Measurements from ENCODE around the gene MN1.

MN1 gene

DNA sequence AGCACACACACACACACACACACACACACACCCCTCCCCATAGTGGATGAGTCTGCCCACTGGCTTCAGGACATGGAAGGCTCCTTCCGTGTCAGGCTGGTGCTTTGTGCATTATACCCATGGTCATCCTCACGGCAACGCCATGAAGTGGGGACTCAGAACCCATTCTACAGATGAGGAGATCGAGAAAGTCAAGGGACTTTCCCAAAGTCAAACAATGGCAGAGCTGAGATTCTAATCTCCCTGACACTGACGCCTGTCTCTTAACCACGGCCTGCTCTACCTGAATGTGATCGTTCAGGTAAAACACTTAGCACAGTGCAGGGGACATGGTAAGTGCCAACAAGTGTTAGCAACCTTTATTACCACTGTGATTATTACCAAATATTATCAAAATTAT is 4.3 kb upstream of the MN1 start:
- H3K4me3 ChIP-seq (ENCODE audit: low read length), result no peak overlapping the region
- TF ChIP-seq, protein P1, sequence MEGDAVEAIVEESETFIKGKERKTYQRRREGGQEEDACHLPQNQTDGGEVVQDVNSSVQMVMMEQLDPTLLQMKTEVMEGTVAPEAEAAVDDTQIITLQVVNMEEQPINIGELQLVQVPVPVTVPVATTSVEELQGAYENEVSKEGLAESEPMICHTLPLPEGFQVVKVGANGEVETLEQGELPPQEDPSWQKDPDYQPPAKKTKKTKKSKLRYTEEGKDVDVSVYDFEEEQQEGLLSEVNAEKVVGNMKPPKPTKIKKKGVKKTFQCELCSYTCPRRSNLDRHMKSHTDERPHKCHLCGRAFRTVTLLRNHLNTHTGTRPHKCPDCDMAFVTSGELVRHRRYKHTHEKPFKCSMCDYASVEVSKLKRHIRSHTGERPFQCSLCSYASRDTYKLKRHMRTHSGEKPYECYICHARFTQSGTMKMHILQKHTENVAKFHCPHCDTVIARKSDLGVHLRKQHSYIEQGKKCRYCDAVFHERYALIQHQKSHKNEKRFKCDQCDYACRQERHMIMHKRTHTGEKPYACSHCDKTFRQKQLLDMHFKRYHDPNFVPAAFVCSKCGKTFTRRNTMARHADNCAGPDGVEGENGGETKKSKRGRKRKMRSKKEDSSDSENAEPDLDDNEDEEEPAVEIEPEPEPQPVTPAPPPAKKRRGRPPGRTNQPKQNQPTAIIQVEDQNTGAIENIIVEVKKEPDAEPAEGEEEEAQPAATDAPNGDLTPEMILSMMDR (conservative IDR thresholded peaks at IDR 0.05; ENCODE audit: low read length), result no peak
- DNase-seq (ENCODE audit: low read depth), result no peak

DNA sequence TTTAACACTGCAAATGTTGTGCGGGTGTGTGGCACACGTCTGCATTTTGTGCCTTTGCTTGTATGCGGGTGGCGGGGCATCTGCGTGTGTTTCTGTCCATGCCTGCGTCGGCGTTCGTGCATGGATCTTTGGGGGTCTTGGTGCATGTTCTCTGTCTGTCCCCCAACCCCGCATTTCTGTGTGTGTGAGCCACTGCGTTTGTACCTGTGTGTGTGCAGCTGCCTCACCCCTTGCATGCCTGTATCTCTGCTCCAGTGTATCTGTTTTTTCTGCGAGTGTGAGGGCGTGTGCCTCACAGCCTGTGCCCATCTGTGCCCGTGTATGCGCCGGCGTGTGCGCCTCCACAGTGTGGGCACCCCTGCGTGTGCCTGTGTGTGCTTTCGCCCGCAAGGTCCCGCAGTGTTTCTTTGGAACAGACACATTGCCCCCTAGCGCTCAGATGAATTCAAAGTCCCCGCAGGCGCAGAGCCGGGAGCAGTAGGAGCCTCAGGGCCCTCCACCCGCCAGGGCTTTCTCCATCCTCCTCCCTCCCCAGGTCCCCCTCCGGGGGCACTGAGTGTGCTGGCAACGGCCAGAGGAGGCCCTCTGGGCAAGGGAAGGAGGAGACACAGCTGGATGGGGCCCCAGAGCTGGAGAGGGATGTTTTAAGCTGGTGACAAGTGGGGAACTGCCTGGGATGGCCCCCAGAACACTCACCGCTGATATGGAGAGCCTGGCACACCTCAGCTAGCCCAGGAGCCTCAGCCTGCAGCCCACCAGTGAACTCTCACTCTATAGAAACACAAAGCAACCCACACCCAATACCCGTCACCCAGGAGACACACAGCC is 3.1 kb upstream of the MN1 start:
- H3K4me3 ChIP-seq (ENCODE audit: low read length), result no peak overlapping the region
- DNase-seq (ENCODE audit: low read depth), result peak; percentile 70
- TF ChIP-seq, protein P1 (conservative IDR thresholded peaks at IDR 0.05; ENCODE audit: low read length), result peak; percentile 69

DNA sequence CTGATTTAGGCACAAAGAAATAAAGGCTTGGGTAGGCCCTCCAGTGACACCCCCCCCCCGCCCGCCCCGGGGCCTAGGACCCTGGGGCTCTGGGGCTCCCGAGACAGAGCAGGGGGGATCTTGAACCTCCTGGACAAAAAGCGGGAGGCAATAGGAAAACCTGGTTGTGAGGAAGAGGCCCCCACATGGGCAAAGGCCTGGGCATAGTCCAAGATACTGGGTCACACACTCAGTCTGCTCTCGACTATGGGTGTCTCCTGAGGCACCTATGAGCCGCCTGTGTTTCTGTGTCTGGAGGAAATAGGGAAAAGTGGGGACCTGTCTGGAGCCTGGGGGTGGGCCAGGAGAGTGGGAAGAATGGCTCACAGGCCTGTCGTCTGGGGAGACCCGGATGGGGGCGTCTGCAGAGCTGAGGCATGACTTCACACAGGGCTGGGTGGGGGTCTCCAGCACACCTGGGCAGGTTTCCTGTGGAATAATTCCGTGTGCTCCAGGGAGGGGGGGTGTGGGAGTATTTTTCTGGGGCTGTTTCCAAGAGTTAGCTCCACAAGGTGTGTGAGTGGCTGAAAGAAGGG is 2.4 kb upstream of the MN1 start:
- no peak overlapping the region for H3K4me3 ChIP-seq (ENCODE audit: low read length)
- DNase-seq (ENCODE audit: low read depth), result no peak
- TF ChIP-seq, protein P1 (conservative IDR thresholded peaks at IDR 0.05; ENCODE audit: low read length), result no peak

DNA sequence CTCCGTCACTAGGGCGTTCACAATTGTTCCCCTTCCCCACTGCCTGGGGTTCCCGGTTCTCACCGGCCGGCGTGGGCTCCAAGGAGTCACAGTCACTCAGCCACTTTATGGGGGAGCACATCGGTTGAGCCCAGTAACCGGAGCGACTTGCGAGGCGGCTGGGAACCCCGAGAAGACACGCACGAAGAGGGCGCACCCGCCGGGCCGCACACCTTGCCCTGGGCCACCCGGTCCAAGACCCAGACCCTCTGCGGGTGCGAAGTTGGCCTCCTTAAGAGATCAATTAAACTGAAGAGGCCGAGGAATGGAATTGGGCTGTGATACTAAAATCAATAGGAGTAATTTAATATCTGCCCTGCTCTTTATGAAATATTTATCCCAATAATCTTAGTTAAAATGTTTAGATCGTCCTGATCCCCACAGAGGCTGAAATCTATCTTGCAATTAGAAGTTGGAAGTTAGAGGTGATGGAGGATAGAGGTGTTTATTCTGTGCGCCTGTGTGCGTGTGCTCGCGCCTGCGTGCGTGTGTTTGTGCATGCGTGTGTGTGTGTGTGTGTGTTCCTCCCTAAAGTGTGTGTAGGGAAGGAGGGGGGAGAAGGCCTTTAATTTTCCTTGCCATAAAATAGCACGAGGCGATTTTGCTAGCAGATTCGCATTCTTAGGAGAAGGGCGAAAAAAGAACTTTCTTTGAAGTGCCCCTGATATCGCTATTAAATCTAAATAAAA is 954 bp upstream of the MN1 start:
- no peak for DNase-seq (ENCODE audit: low read depth)
- H3K4me3 ChIP-seq (ENCODE audit: low read length), result peak overlapping the region; percentile 81
- TF ChIP-seq, protein P1 (conservative IDR thresholded peaks at IDR 0.05; ENCODE audit: low read length), result no peak

DNA sequence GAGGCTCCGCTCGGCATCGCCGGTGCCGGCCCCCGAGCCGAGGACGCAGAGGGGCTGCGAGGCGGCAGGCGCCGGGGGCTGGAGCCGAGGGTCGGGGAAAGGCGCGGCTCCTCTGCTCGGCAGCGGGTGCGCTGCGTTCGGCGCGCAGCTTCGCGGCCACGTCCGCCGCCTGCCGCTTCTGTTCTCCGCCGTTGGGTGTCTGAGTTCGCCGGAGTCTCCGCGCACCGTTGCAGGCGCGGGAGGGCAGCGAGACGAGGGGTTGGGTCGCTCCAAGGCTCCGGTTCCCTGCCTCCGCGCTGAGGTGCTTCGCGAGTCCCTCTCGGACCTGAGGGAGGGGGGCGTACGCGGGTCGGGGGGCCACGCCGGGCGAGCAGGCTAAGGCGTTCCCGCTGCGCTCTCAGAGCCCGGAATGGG is 347 bp downstream of the MN1 start:
- TF ChIP-seq, protein P1 (conservative IDR thresholded peaks at IDR 0.05; ENCODE audit: low read length), result no peak
- peak overlapping the region; percentile 81 for H3K4me3 ChIP-seq (ENCODE audit: low read length)
- no peak for DNase-seq (ENCODE audit: low read depth)

DNA sequence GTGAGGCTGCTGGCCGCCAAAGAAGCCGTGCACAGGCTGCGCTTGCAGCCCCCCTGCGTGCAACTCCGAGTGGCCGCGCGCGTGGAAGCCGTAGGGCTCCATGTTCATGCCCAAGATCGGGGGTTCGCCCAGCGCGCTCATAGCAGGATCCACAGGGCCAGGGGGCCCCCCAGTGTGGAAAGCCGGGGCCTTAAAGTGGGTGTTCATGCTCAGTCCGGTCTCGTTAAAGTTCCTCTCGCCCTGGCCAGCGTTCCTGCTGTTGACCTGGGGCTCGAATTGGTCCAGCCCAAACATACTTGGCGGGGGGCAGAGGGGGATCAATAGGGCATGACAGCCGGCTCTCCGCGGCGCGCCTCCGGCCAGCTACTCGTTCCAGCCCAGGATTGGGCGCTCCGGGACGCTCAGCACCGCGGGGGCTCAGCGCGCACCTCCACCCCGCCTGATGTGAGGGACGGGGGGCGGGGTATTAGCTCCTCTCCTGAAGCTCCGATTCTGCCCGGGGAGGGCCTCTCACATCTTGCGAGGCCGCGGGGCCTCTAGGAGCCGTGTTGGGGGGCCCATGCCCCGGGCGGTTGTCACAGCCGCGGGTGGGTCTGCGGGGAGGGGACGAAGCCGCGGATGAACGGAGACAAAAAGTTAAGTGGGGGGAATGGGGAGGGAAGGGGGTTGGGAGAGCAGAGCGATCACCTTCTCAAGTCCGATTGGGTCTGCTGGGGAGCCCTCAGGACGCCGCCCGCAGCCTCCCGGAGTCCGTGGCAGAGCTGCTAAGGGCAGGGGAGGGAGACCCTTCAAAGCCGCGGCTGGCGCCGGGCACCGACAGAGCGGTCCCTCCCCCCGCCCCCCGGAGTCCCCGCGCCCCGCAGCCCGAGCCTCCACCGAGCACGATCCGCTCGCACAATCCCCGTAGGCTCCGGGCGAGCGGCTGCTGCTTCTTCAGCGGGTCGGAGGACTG is 1.0 kb downstream of the MN1 start:
- TF ChIP-seq, protein P1 (conservative IDR thresholded peaks at IDR 0.05; ENCODE audit: low read length), result no peak
- H3K4me3 ChIP-seq (ENCODE audit: low read length), result peak overlapping the region; percentile 81
- DNase-seq (ENCODE audit: low read depth), result no peak
